BLaER1 (cell line): ENCODE measurements around the gene COL13A1.

Source experiments
- H3K27ac ChIP-seq: shearing (Covaris generic); formaldehyde crosslinking; 2 replicates; pipeline ENCODE4 v1.8.1; 2022
- H3K27me3 ChIP-seq: shearing (Covaris generic); formaldehyde crosslinking; 2 replicates; pipeline ENCODE4 v1.8.1; 2022
- H3K36me3 ChIP-seq: shearing (Covaris generic); formaldehyde crosslinking; 2 replicates; pipeline ENCODE4 v1.8.1; 2022
- H3K4me1 ChIP-seq: shearing (Covaris generic); formaldehyde crosslinking; 2 replicates; pipeline ENCODE4 v1.8.1; 2022
- H3K4me2 ChIP-seq: shearing (Covaris generic); formaldehyde crosslinking; 2 replicates; pipeline ENCODE4 v1.8.1; 2022
- H3K4me3 ChIP-seq: shearing (Covaris generic); formaldehyde crosslinking; 2 replicates; pipeline ENCODE4 v1.8.1; 2022
- H3K9ac ChIP-seq: shearing (Covaris generic); formaldehyde crosslinking; 2 replicates; pipeline ENCODE4 v1.8.1; 2022
- H3K9me3 ChIP-seq: shearing (Covaris generic); formaldehyde crosslinking; 2 replicates; pipeline ENCODE4 v1.8.1; 2022
- H4K20me1 ChIP-seq: shearing (Covaris generic); formaldehyde crosslinking; 2 replicates; pipeline ENCODE4 v1.8.1; 2022
- Cebpa-rat ChIP-seq: shearing (Covaris generic); IDR thresholded peaks from 2 replicates; pipeline ENCODE4 v1.8.1; 2022

The COL13A1 gene

DNA sequence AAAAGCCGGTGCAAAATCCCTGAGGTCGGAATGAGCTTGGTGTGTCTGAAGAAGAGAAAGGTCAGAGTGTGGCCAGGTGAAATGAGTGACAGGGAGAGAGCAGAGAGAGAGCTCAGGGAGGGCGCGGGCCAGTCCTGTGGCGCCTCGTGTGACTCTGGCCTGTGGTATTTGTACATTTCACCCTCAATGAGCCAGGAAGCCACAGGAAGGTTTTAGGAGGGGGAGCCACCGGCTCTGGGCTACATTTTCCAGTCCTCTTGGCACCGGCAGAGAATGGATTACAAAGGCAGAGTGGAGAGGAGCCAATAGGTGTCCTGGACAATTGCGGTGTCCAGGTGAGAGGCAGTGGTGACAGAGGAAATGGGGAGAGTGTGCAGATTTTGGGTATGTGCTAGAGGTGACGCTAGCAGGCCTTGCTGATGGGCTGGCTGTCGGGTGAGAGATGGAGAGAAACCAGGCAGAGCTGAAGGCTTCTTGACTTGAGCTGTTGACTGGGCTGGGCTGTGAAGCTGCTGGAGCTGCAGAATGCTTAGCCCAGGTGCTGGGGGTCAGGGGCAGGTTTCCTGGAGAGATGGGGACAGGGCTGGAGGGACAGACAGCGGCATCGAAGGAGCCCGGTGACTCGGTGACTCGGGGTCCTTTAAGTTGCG is 38.1 kb downstream of the COL13A1 start:
- H3K9ac ChIP-seq: no peak overlapping the region; the same call in 1 of the 2 replicates

DNA sequence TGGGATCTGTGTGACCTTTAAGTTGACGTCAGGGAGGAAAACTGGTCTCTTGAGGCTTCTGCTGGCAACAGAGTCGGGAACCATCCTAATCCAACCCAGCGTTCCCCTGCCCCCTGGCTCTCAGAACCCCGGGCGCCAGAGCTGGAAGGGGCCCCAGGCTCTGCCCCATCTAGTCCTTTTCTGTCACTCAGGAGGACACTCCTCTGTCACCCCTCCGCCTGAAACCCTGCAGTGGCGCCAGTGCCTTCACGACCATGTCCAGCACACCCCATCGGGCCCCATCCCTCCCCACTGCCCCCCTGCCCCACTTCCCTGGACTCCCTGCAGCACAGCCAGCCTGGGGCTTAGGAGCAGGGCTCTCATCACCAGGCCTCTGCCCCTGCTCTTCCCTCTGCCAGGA is 39.1 kb downstream of the COL13A1 start:
- H4K20me1 ChIP-seq: no peaks in the 10 kb centered on the region
- TF ChIP-seq Cebpa-rat: no peak
- no peak overlapping the region for H3K27ac ChIP-seq
- H3K9me3 ChIP-seq: no peaks in the 10 kb centered on the region
- no peaks in the 10 kb centered on the region for H3K27me3 ChIP-seq
- no peak overlapping the region for H3K4me3 ChIP-seq
- H3K9ac ChIP-seq: no peak overlapping the region
- H3K36me3 ChIP-seq: no peaks in the 10 kb centered on the region
- peak overlapping the region; percentile 42 for H3K4me2 ChIP-seq
- H3K4me1 ChIP-seq: peaks cover 51% of the 10 kb centered on the region

More for the DNA sequence above, 38.1 kb downstream of the COL13A1 start:
- Histone ChIP-seq H3K27ac (no peak overlapping the region), H3K4me3 (no peak overlapping the region), H3K4me1 (peaks cover 54% of the 10 kb centered on the region), H3K4me2 (peak overlapping the region; percentile 42), H3K36me3 (no peaks in the 10 kb centered on the region), H4K20me1 (no peaks in the 10 kb centered on the region), H3K27me3 (no peaks in the 10 kb centered on the region), H3K9me3 (no peaks in the 10 kb centered on the region)
- TF ChIP-seq Cebpa-rat: no peak

DNA sequence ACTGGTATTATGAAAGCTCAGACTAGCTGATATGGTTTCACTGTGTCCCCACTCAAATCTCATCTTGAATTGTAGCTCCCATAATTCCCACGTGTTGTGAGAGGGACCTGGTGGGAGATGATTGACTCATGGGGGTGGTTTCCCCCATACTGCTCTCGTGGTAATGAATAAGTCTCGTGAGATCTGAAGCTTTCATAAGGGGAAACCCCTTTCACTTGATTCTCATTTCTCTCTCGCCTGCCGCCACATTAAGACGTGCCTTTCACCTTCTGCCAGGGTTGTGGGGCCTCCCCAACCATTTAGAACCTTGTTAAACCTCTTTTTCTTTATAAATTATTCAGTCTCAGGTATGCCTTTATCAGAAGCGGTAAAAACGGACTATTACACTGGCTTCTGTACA is 40.3 kb downstream of the COL13A1 start:
- Histone ChIP-seq H3K27me3 (no peaks in the 10 kb centered on the region), H3K9me3 (no peaks in the 10 kb centered on the region), H3K36me3 (no peaks in the 10 kb centered on the region), H3K27ac (no peak overlapping the region), H3K4me3 (no peak overlapping the region), H3K9ac (no peak overlapping the region), H4K20me1 (no peaks in the 10 kb centered on the region), H3K4me2 (no peak overlapping the region), H3K4me1 (peaks cover 51% of the 10 kb centered on the region)
- TF ChIP-seq Cebpa-rat: no peak

DNA sequence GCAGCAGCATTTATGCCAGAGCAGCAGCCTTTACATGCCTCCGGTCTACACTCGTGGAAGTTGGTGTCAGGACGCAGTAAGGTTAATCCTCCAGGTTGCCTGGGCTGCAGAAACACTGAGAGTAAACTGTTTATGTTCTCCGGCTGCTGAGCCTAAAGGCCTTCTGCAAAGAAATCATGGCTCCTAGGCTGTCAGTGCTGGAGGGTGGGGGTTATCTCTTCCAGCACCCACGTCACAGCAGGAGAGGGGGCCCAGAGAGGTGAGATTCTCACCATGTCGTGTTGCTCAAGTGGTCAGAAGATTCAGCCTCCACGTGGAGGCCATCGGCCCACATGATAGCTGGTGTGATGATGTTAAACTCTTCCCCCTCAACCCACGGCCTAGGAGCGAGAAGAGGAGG is 41.2 kb downstream of the COL13A1 start:
- Histone ChIP-seq H3K9ac (no peak overlapping the region), H3K36me3 (no peaks in the 10 kb centered on the region), H3K4me3 (no peak overlapping the region), H3K4me2 (no peak overlapping the region), H3K4me1 (peaks cover 51% of the 10 kb centered on the region), H3K9me3 (no peaks in the 10 kb centered on the region), H3K27me3 (no peaks in the 10 kb centered on the region), H4K20me1 (no peaks in the 10 kb centered on the region), H3K27ac (no peak overlapping the region)
- TF ChIP-seq Cebpa-rat: no peak

DNA sequence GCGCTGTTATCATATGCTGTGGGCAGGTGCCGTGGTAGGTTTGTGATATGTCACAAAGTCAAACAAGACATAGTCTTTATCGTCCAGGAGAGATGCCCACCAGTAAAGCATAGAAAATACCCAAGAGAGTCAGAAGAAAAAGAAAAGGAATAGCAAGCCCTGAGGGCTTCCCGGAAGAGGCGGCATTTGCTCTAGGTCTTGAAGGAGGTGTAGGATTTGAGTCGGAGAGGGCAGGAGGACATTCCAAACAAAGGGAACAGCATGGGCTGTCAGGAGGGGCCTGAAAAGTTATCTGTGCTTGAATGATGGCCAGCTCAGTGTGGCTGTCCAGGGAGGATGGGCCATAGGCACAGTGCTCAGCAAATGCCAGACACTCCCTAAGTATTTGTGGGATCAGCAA is 42.2 kb downstream of the COL13A1 start:
- Histone ChIP-seq H3K9ac (no peak overlapping the region), H3K4me1 (peaks cover 54% of the 10 kb centered on the region), H3K27ac (no peak overlapping the region), H3K27me3 (no peaks in the 10 kb centered on the region), H3K4me3 (no peak overlapping the region), H3K9me3 (no peaks in the 10 kb centered on the region), H4K20me1 (no peaks in the 10 kb centered on the region), H3K36me3 (no peaks in the 10 kb centered on the region), H3K4me2 (no peak overlapping the region)
- no peak for TF ChIP-seq Cebpa-rat

DNA sequence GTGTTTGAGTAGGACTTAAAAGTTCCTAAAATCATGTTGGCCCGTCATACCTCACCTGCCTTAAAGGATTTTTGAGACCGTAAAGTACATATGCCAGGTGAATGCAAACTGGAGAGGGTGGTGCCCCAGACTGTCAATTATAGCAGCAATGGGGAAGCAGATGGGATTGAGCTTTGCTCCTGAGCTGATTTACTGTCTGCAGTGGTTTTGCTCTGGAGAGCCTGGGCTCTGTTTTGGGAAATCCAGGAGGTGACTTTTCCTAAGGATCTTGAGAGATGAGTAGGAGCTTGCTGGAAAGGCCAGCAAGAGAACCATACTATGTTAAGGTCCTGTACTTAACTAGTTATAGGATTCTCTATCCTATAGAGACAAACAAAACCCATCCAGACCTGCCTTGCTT is 43.0 kb downstream of the COL13A1 start:
- Histone ChIP-seq H3K4me3 (no peak overlapping the region), H4K20me1 (no peaks in the 10 kb centered on the region), H3K4me1 (peaks cover 57% of the 10 kb centered on the region), H3K36me3 (no peaks in the 10 kb centered on the region), H3K27me3 (no peaks in the 10 kb centered on the region), H3K4me2 (no peak overlapping the region), H3K27ac (no peak overlapping the region), H3K9me3 (no peaks in the 10 kb centered on the region), H3K9ac (no peak overlapping the region)
- no peak for TF ChIP-seq Cebpa-rat

DNA sequence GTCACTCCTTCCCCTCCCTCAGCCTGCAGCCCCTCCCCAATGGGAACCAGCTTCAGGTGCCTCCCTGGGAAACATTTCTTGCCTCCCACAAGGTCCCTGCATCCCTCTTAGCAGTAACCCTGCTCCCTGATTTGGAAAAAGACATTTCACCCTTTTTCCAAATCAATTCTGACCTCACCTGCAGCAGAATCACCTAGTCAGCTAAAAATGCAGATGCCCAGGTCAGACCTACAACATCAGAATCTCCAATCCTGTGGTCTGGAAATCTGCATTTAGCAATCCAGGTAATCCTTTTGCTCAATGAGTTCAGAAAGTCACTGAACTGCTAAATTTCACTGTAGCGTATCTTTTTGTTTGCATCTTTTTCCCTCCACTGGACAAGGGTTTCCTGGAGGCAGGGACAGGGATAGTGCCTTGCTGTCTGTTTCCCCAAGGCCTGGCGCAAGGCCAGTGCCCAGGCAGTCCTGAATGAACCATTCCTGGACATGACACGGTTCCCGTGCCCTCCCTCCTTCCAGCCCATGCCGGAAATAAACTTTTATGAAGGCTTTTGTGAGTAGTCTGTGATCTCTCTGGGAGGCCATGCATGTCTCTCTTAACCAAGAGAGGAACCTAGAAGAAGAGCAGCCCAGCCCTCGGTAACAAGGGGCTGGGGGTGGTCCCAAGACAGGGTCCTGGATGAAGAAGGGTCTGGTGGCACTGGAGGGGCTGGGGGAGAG is 44.0 kb downstream of the COL13A1 start:
- Histone ChIP-seq H3K4me3 (no peak overlapping the region), H3K27me3 (no peaks in the 10 kb centered on the region), H3K4me2 (peak overlapping the region; percentile 87), H3K9ac (no peak overlapping the region), H3K4me1 (peaks cover 48% of the 10 kb centered on the region), H3K27ac (peak overlapping the region; percentile 48; the same call in 1 of the 2 replicates), H3K9me3 (no peaks in the 10 kb centered on the region), H3K36me3 (no peaks in the 10 kb centered on the region), H4K20me1 (no peaks in the 10 kb centered on the region)
- no peak for TF ChIP-seq Cebpa-rat

DNA sequence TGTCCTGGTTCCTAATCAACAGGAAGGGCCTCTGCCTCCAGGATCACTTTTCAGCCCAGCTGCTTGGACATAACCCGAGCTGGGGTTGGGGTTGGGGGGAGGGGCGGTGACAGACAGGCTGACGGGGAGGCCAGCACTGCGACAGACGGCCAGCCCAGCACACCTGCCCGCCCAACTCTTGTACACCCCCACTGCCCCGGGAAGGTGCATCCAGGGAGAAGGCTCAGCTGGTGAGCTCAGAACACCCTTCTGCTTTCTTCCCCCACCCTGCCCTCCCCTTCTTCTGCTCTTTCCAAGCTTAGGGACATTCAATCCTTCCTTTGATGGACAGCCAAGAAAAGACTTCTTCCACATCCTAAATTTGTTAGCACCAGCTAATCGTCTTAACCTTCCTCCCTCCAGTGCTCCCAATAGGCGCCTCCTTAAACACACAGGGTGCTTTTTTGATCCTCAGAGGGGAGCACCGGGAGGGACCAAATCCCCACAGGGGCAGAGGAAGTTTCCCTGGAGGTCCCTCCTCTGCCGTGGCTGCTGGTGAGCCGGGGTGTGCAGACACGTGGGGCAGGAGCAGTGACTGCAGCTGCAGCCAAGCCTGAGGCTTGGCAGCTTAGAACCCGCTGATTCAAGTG is 44.7 kb downstream of the COL13A1 start:
- peaks cover 47% of the 10 kb centered on the region for H3K4me1 ChIP-seq
- H3K27me3 ChIP-seq: no peaks in the 10 kb centered on the region
- H4K20me1 ChIP-seq: no peaks in the 10 kb centered on the region
- peak overlapping the region; percentile 48 for H3K27ac ChIP-seq
- no peaks in the 10 kb centered on the region for H3K36me3 ChIP-seq
- no peaks in the 10 kb centered on the region for H3K9me3 ChIP-seq
- peak overlapping the region; percentile 87 for H3K4me2 ChIP-seq
- no peak overlapping the region for H3K9ac ChIP-seq
- no peak for TF ChIP-seq Cebpa-rat
- H3K4me3 ChIP-seq: no peak overlapping the region

DNA sequence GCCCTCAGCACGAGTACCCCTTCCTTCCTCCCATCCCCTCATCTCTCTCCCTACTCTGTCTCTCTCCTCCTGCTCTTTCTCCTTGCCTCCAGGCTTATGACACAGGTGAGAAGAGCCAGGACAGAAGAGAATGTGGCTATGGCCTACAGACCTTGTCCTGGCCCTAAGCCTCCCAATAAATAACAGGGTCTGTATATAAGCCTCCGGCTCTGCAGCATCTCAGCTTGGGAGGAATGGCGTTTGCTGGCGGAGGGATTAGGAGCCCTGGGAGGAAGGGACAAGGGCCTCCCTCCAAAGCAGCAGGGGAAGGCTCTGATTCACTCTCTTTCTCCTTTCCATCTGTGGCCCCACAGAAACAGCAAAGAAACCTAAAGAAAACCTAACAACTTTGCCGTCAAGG is 45.8 kb downstream of the COL13A1 start:
- Histone ChIP-seq H4K20me1 (no peaks in the 10 kb centered on the region), H3K36me3 (no peaks in the 10 kb centered on the region), H3K27ac (peak overlapping the region; percentile 25), H3K4me2 (peak overlapping the region; percentile 87), H3K9ac (no peak overlapping the region), H3K4me1 (peaks cover 47% of the 10 kb centered on the region), H3K4me3 (no peak overlapping the region), H3K9me3 (no peaks in the 10 kb centered on the region), H3K27me3 (no peaks in the 10 kb centered on the region)
- TF ChIP-seq Cebpa-rat: no peak

DNA sequence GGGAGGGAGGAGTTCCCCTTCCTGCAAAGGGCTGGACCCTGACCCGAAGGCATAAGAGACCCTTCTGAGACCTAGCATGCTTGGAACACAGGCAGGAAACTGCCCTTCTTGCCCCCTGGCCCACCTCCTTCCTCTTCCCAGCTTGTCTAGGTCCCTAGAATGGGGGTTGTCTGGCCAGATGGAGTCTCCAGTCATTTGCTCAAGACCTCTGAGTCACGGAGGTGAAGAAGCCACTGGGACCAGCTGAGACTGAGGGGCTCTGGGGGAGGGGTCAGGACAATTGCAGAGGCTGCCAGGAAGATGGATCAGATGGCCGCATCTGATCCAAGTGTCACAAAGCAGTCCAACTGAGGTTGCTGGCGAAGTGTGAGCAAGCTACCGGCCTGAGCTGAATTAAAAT is 46.2 kb downstream of the COL13A1 start:
- Histone ChIP-seq H3K9me3 (no peaks in the 10 kb centered on the region), H3K27me3 (no peaks in the 10 kb centered on the region), H3K27ac (peak overlapping the region; percentile 25), H3K4me3 (no peak overlapping the region), H3K36me3 (no peaks in the 10 kb centered on the region), H4K20me1 (no peaks in the 10 kb centered on the region), H3K4me2 (peak overlapping the region; percentile 87), H3K4me1 (peaks cover 47% of the 10 kb centered on the region), H3K9ac (no peak overlapping the region)
- TF ChIP-seq Cebpa-rat: no peak
